GM19328 (cell line): Measurements from ENCODE around the gene DAPK2.
"Not testable (repeated sequence)": the region's sequence is repeated elsewhere in the genome, so short reads cannot be mapped to it uniquely, and the experiment has no call there.

ENCODE experiments used
- ATAC-seq: cut with Tn5 transposase; IDR thresholded peaks from one replicate; pipeline ENCODE4 v1.9.1; 2021; ENCODE audit warnings: mild to moderate bottlenecking, moderate library complexity; ENCODE audit not compliant: unreplicated experiment

The DAPK2 gene

DNA sequence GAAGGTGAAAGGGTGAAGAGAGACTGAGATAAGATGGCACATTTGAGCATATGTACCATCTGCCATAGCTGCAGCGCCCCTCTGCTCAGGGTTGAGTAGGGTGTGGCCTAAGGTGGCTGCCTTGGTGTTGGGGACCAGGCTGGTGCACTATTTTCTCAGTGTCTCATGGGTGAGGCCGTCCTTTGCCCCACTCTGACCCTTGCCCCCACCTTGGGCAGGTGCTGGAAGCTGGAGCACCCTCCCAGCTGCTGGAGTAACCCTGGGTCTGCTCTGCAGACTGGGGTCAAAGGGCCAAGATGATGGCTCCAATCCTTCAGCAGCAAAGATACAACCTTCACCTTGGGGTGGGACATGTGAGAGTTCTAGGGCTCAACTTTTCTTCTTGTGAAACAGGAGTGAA is 69.2 kb downstream of the DAPK2 start:
- no peak for ATAC-seq

DNA sequence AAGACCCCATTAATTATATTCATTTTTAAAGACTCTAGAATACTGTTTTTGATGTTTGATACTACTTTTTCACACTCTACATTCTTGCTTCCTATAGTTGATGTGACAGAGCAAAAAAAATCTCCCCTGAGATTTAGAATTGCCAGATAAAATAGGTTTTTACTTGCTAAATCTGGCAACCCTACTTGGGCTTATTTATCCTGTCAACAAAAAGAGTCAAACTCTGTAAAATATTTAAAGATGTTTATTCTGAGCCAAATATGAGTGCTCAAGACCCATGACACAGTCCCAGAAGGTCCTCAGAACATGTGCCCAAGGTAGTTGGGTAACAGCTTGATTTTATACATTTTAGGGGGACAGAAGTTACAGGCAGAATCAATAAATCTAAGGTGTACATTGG is 72.3 kb downstream of the DAPK2 start:
- ATAC-seq, result no peak

DNA sequence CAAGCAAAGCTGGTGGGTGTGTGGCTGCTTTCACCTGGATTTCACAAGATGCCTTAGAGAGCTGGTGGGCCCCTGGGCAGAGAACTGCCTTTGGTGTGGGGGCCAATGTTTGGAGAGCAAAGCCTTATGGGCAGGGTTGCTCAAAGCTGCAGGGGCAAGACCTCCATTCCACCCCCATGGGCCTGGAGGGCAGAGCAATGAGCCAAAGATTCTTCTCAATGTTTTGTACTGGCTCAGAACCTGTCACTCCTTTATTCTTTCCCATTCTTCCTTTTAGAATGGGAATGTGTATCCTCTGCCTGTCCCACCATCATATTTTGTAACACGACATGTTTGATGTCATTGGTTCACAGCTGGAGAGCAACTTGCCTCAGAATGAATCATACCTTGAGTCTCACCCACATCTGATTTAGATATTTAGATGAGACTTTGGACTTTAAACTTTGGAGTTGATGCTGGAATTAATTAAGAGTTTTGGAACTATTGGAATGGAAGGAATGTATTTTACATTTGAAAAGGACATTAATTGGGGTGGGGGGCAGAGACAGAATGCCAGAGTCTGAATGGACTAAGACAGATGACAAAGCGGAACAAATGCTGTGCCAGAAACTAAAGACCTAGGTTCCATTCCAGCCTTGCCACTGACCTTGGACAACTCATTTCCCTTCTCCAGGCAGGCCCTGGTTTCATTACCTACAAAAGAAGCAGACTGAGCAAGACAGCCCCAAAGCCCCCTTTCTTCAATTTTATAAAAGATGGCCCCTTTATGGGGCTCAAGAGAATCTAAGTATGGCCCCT is 72.9 kb downstream of the DAPK2 start:
- no peak for ATAC-seq

DNA sequence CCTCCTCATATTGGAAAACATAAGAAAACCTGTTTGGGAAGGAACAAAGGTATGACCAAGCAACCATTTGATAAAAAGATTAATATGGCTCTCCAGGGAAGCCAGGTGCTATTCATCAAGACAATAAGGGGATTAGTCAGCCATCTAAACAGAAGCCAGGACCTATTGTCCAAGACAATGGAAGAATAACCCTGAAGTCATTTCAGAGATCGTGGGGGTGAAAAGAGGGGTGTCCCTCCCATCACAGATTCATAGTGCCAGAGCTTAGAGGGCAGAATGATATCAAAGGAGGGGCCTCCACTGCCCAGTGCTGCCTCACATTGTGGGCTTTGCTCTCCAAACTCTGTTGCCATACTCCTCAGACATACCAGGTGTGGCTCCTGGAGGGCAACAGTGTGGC is 73.5 kb downstream of the DAPK2 start:
- ATAC-seq, result no peak

GRCh38 chr15:63971904-63972303 is 74.4 kb downstream of the DAPK2 start:
- ATAC-seq, result no peak

DNA sequence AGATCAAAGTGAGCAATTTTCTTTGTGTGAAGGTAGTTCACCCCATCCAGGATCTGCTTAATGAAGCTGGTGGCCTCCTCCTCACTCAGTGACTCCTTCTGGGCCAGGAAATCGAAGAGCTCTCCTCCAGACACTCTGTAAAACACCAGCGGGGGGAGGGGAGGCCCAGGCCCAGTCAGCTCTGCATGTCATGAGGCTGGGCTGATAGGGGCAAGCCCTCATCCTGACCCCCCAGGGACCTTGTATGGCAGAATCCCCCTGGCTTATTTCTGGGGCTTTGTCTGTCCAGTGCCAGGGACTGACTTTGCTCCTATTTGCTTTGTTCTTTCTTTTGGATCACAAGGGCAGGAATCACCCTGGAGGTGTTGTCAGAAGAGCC is 74.9 kb downstream of the DAPK2 start:
- no peak for ATAC-seq

GRCh38 chr15:63970621-63971426 is 75.5 kb downstream of the DAPK2 start:
- peak; percentile 92 for ATAC-seq

DNA sequence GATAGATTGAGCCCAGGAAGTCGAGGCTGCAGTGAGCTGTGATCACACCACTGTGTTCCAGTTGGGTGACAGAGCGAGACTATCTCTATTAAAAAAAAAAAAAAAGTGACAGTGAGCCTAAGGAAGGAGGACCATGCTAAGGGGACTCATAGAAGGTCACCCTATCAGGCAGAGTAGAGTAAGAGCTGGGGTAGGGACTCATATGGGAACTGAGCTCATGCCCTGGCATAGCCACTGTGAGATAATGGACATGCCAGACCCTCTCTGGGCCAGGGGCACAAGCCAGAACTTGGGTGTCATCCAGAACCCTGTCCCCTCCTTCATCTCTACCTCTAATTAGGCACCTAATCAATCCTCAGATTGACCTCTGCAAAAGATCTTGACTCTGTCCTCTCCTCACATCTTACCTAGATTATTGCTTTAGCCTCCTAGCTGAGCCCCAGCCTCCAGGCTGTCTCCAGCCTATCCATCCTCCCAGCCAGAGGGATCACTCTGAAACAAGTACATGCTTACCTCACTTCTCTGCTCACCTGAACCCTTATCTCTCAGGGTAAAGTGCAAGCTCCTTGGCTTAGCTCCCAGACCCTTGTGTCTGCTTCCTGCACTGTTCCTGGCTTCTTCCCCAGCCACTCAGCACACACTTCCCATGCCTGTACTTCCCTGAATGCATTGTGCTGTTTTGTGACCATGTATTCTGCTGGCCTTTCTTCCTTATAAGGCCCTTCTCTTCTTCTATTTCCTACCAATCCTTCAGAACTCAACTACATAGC is 76.4 kb downstream of the DAPK2 start:
- ATAC-seq, result no peak

DNA sequence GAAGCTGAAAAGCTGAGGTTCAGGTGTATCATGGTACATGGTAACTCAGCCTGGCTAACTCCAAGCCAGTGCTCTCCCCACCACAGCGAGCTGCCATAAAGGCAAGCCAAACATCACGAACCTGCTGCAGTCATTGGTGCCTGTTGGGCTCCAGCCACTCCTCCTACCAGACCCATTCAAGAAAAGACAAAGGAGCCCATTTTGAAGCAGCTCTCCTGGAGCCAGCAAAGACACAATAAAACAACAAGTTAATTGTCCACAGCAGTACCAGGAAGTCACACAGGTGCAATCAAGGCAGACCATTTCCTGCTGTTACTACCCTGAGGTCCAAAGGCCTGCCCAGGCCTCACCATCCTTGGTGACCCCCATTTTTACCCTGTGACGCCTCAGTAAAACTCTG is 77.6 kb downstream of the DAPK2 start:
- no peak for ATAC-seq

GRCh38 chr15:63968122-63968524 is 78.2 kb downstream of the DAPK2 start:
- no peak for ATAC-seq

GRCh38 chr15:63967616-63968015 is 78.7 kb downstream of the DAPK2 start:
- ATAC-seq, result no peak

GRCh38 chr15:63962947-63963721 is 83.2 kb downstream of the DAPK2 start:
- ATAC-seq, result not testable (repeated sequence)

GRCh38 chr15:63953524-63953923 is 92.8 kb downstream of the DAPK2 start:
- no peak for ATAC-seq

- no peak for ATAC-seq
Observed at GRCh38 chr15:63950911-63951481, 95.3 kb downstream of the DAPK2 start.

- no peak for ATAC-seq
Observed at GRCh38 chr15:63948971-63949370, 97.3 kb downstream of the DAPK2 start.

DNA sequence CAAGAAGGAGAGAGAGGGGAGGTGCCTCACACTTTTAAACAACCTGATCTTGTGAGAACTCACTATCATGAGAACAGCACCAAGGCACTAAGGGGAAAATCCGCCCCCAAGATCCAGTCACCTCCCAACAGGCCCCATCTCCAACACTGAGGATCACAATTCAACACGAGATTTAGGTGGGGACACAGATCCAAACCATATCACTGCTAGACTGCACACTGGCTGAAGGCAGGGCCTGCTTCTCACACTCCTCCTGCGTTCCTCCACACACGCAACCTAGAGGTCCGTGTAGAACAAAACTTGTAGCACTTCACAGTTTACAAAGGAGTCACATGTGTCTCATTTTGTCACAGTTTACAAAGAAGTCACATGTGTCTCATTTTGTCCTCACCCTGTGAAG is 97.8 kb downstream of the DAPK2 start:
- no peak for ATAC-seq

- ATAC-seq, result no peak
Observed at GRCh38 chr15:63947228-63947627, 99.1 kb downstream of the DAPK2 start.

GRCh38 chr15:63946524-63947065 is 99.7 kb downstream of the DAPK2 start:
- ATAC-seq, result no peak

- no peak for ATAC-seq
Observed at GRCh38 chr15:63945838-63946298, 100.4 kb downstream of the DAPK2 start.
